Natural killer cell (primary cell): Measurements from ENCODE around the gene CYP27A1. TPM values are rescaled to one million over a fixed set of nuclear protein-coding genes. Genes with fewer than 3 reads are reported as not detected.

Experiments used
- ATAC-seq, 3 donors: fragments of 150-1000 bp in 2 of 3; fragments of 200-7000 bp in 1 of 3; cut with Tn5 transposase; 1 replicate in 1 of 3; 2 replicates in 2 of 3; pipeline ENCODE4 v1.10.0; 2021; ENCODE audit warnings: mild to moderate bottlenecking in 2 of 3, moderate library complexity in 2 of 3
- DNase-seq, 2 donors: peaks; one replicate each; pipeline versions ENCODE4 v3.0.0 to v3.0.0-alpha.2; 2013 to 2021; ENCODE audit warnings: mixed read lengths in 1 of 2
- H3K27ac ChIP-seq: one replicate; pipeline ENCODE4 v1.5.1; 2013; ENCODE audit warnings: mild to moderate bottlenecking, low read length
- H3K27me3 ChIP-seq: one replicate; pipeline ENCODE4 v1.6.1; 2013; ENCODE audit warnings: low read length; ENCODE audit not compliant: control insufficient read depth, insufficient read depth
- H3K36me3 ChIP-seq: one replicate; pipeline ENCODE4 v1.6.1; 2013; ENCODE audit warnings: low read length; ENCODE audit not compliant: control insufficient read depth, insufficient read depth
- H3K4me1 ChIP-seq: one replicate; pipeline ENCODE4 v1.6.1; 2013; ENCODE audit warnings: low read length; ENCODE audit not compliant: control insufficient read depth, insufficient read depth
- H3K4me3 ChIP-seq: one replicate; pipeline ENCODE4 v1.5.1; 2013; ENCODE audit warnings: low read length
- H3K9me3 ChIP-seq: one replicate; pipeline ENCODE4 v1.6.1; 2013; ENCODE audit warnings: low read length; ENCODE audit not compliant: control insufficient read depth, insufficient read depth
- H3K27ac Mint-ChIP-seq, 2 donors: one replicate each; pipeline ENCODE4 v1.8.0; 2022; ENCODE audit warnings: mild to moderate bottlenecking in 2 of 2, mixed read lengths in 2 of 2, moderate library complexity in 1 of 2
- H3K27me3 Mint-ChIP-seq, 2 donors: one replicate each; pipeline ENCODE4 v1.8.0; 2022; ENCODE audit warnings: low read depth in 2 of 2, mixed read lengths in 2 of 2
- H3K36me3 Mint-ChIP-seq: one replicate; pipeline ENCODE4 v1.8.0; 2022; ENCODE audit warnings: mixed read lengths
- H3K4me1 Mint-ChIP-seq, 2 donors: one replicate each; pipeline ENCODE4 v1.8.0; 2022; ENCODE audit warnings: mixed read lengths in 2 of 2
- H3K4me3 Mint-ChIP-seq: one replicate; pipeline ENCODE4 v1.8.0; 2022; ENCODE audit warnings: mild to moderate bottlenecking, moderate library complexity, mixed read lengths
- H3K9me3 Mint-ChIP-seq, 2 donors: one replicate each; pipeline ENCODE4 v1.8.0; 2022; ENCODE audit warnings: mixed read lengths in 2 of 2
- CTCF ChIP-seq: fragments of 200-600 bp; IDR thresholded peaks from one replicate; pipeline ENCODE4 v1.8.0; 2022; ENCODE audit warnings: antibody characterized with exemption
- WGBS: methylation state at CpG from one replicate; pipeline ENCODE4 v1.1.7; 2013; ENCODE audit warnings: missing lambda C conversion rate; ENCODE audit not compliant: insufficient coverage; 5-methylcytosine and 5-hydroxymethylcytosine counted together
- intact Hi-C: fragments of 100-400 bp; cut with micrococcal nuclease; formaldehyde crosslinking; loops from one replicate; pipeline ENCODE4 v1.14.2; 2022
- total RNA-seq, 4 donors: library from RNA; stranded (reverse); fragments of 120-200 nt in 1 of 4; gene quantifications; one replicate each; pipeline versions ENCODE4 v1.2.3 to v1.2.4, GENCODE V29; 2013 to 2022

Gene CYP27A1
- total RNA-seq, 3 donors from 2014 or later (not counting 1 experiment from before 2014, with no cell fraction given) = 0.61 to 1.6 TPM; not detected in 1

GRCh38 chr2:218827701-218828476 is 45.9 kb downstream of the CYP27A1 start:
- no peak overlapping the region for H3K27ac Mint-ChIP-seq
- DNase-seq = no peak
- Histone ChIP-seq H3K9me3 (no peaks in the 10 kb centered on the region), H3K4me1 (no peaks in the 10 kb centered on the region), H3K27me3 (no peaks in the 10 kb centered on the region), H3K27ac (no peak overlapping the region), H3K36me3 (no peaks in the 10 kb centered on the region), H3K4me3 (no peak overlapping the region)
- no peak for ATAC-seq
- no peaks in the 10 kb centered on the region for H3K36me3 Mint-ChIP-seq
- no peak for TF ChIP-seq CTCF
- intact Hi-C loops = no loop called here
- no peaks in the 10 kb centered on the region for H3K9me3 Mint-ChIP-seq
- H3K4me1 Mint-ChIP-seq = no peaks in the 10 kb centered on the region
- H3K27me3 Mint-ChIP-seq = peaks cover 9 to 21% of the 10 kb centered on the region in 2 donors
- WGBS = 72% methylated on average over 14 of the region's 14 CpGs
- H3K4me3 Mint-ChIP-seq = no peak overlapping the region

DNA sequence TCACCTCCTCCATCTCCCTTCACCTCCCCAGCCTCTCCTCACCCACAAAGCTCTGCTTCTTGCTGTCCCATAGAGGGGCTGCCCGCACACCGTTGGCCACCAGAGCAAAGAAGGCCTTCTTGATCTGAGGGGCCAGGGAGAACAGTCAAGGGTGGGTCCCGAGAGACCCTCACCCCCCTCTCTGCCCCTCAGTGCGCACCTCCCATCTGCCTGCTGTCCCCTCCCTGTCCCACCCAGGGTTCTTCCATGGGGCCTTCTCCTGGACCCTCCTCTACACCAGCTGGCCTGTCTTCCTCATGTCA is 46.5 kb downstream of the CYP27A1 start:
- intact Hi-C loops = no loop called here
- no peak overlapping the region for H3K4me3 Mint-ChIP-seq
- Histone ChIP-seq H3K27me3 (no peaks in the 10 kb centered on the region), H3K9me3 (no peaks in the 10 kb centered on the region), H3K4me1 (no peaks in the 10 kb centered on the region), H3K36me3 (no peaks in the 10 kb centered on the region), H3K4me3 (no peak overlapping the region), H3K27ac (no peak overlapping the region)
- no peaks in the 10 kb centered on the region for H3K4me1 Mint-ChIP-seq
- 96% methylated on average over 4 of the region's 4 CpGs for WGBS
- TF ChIP-seq CTCF = no peak
- no peaks in the 10 kb centered on the region for H3K9me3 Mint-ChIP-seq
- DNase-seq (no peak), ATAC-seq (no peak)
- H3K27me3 Mint-ChIP-seq = peaks cover 13 to 24% of the 10 kb centered on the region in 2 donors
- H3K36me3 Mint-ChIP-seq = no peaks in the 10 kb centered on the region
- H3K27ac Mint-ChIP-seq = no peak overlapping the region

DNA sequence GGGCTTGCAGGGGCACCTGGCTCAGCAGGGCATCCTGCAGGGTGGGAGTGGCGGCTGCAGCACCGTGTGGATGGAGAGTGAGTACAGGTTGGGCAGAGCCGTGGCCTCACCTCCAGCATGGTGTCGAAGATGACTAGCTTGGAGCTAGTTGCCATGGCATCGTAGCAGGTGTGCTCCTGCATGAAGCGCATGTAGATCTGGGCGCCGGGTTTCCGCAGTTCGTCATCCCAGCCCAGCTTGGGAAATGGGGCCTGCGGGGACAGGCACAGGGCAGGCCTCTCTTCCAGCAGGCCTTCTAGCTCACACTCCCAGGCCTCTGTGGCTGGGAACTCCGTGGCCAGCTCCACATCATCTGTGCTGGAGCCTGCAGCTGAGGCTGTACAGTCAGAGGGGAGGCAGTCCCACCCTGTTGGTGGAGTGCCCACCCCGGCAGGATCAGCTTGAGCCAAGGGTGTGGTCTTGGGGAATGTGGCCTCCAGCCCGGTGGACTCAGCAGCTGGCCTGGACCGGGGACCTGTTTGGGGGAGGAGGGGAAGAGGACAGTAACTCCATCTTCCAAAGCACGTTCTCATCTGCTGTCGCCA is 48.0 kb downstream of the CYP27A1 start:
- H3K4me1 Mint-ChIP-seq = no peaks in the 10 kb centered on the region
- DNase-seq (no peak), ATAC-seq (no peak)
- H3K4me3 Mint-ChIP-seq = no peak overlapping the region
- H3K27ac ChIP-seq = no peak overlapping the region
- no peaks in the 10 kb centered on the region for H3K9me3 Mint-ChIP-seq
- H3K4me1 ChIP-seq = no peaks in the 10 kb centered on the region
- TF ChIP-seq CTCF = no peak
- H3K4me3 ChIP-seq = no peak overlapping the region
- peaks cover 26 to 27% of the 10 kb centered on the region in 2 donors for H3K27me3 Mint-ChIP-seq
- no peaks in the 10 kb centered on the region for H3K36me3 ChIP-seq
- H3K27me3 ChIP-seq = no peaks in the 10 kb centered on the region
- intact Hi-C loops = no loop called here
- H3K36me3 Mint-ChIP-seq = no peaks in the 10 kb centered on the region
- H3K27ac Mint-ChIP-seq = no peak overlapping the region
- H3K9me3 ChIP-seq = no peaks in the 10 kb centered on the region
- WGBS = 86% methylated on average over 17 of the region's 17 CpGs
